Body of pancreas (tissue), 4 donors: ENCODE data around the gene ABCB4.

Source experiments
- CTCF ChIP-seq, 7 experiments: fragments of 450-650 bp in 4 of 7; fragments of 200-600 bp in 3 of 7; sonication (generic) in 3 of 7; IDR thresholded peaks; one replicate each; pipeline ENCODE4 v1.5.1; 2016 to 2019; ENCODE audit warnings: antibody characterized with exemption in 7 of 7
- POLR2A ChIP-seq, 3 donors: fragments of 450-650 bp; IDR thresholded peaks; one replicate each; pipeline ENCODE4 v1.6.1; 2016; ENCODE audit warnings: antibody characterized with exemption in 3 of 3, mild to moderate bottlenecking in 2 of 3

- TF ChIP-seq POLR2A (IDR thresholded peaks at IDR 0.05) (no peak), CTCF (IDR thresholded peaks at IDR 0.05) (no peak)
Measured at GRCh38 chr7:87459941-87460340, 15.5 kb downstream of the ABCB4 start.
